WTC11 (cell line): ENCODE measurements around the gene VNN1. TPM values are rescaled to one million over a fixed set of nuclear protein-coding genes. Genes with fewer than 3 reads are reported as not detected.

Experiments used
- ATAC-seq: fragments of 200-7000 bp; cut with Tn5 transposase; 2 replicates; pipeline ENCODE4 v1.10.0; 2021; ENCODE audit warnings: mild to moderate bottlenecking, moderate library complexity
- CTCF ChIA-PET: fragments of 300-600 bp; sonication (Branson Sonifier 250); formaldehyde crosslinking; loops from one replicate; lab custom pipeline; 2021; ENCODE audit warnings: antibody characterized with exemption; lab: Charles Lee
- POLR2A ChIA-PET: fragments of 350-600 bp; sonication (Branson Sonifier 250); formaldehyde crosslinking; loops from one replicate; lab custom pipeline; 2021; ENCODE audit warnings: antibody characterized with exemption; lab: Charles Lee
- DNase-seq: peaks from one replicate; pipeline ENCODE4 v3.0.0; 2021; ENCODE audit warnings: low spot score
- H3K27ac Mint-ChIP-seq: 2 replicates; pipeline ENCODE4 v1.8.0; 2021; ENCODE audit warnings: mixed read lengths
- H3K27me3 Mint-ChIP-seq: 2 replicates; pipeline ENCODE4 v1.8.0; 2021; ENCODE audit warnings: low read depth, mild to moderate bottlenecking, moderate library complexity, mixed read lengths
- H3K36me3 Mint-ChIP-seq: 2 replicates; pipeline ENCODE4 v1.8.0; 2021; ENCODE audit warnings: mixed read lengths
- H3K4me1 Mint-ChIP-seq: 2 replicates; pipeline ENCODE4 v1.8.0; 2022; ENCODE audit warnings: mixed read lengths
- H3K4me3 Mint-ChIP-seq: 2 replicates; pipeline ENCODE4 v1.8.0; 2021; ENCODE audit warnings: mild to moderate bottlenecking, moderate library complexity, mixed read lengths
- H3K9me3 Mint-ChIP-seq: 2 replicates; pipeline ENCODE4 v1.8.0; 2021; ENCODE audit warnings: mixed read lengths
- ETV6 ChIP-seq: sonication (generic); formaldehyde crosslinking; IDR thresholded peaks from 2 replicates; pipeline ENCODE4 v1.8.1; 2022; ENCODE audit warnings: mild to moderate bottlenecking, missing genetic modification reagents
- GABPB1 ChIP-seq: sonication (generic); formaldehyde crosslinking; IDR thresholded peaks from 2 replicates; pipeline ENCODE4 v1.8.1; 2023; ENCODE audit warnings: mild to moderate bottlenecking, missing genetic modification reagents
- GRHL2 ChIP-seq: fragments of 250-450 bp; sonication (Bioruptor Pico); IDR thresholded peaks from 2 replicates; pipeline ENCODE4 v1.8.0; 2022; ENCODE audit warnings: mild to moderate bottlenecking, moderate library complexity; ENCODE audit not compliant: insufficient replicate concordance, severe bottlenecking
- HMGA2 ChIP-seq: fragments of 250-450 bp; sonication (Bioruptor Pico); IDR thresholded peaks from 2 replicates; pipeline ENCODE4 v1.4.0; 2021; ENCODE audit warnings: mild to moderate bottlenecking, moderate library complexity
- PRDM15 ChIP-seq: sonication (generic); formaldehyde crosslinking; IDR thresholded peaks from 2 replicates; pipeline ENCODE4 v1.8.0; 2022; ENCODE audit warnings: missing genetic modification reagents
- SMAD3 ChIP-seq: sonication (generic); formaldehyde crosslinking; IDR thresholded peaks from 2 replicates; pipeline ENCODE4 v1.8.0; 2022; ENCODE audit warnings: missing genetic modification reagents, mild to moderate bottlenecking, borderline replicate concordance
- SMAD4 ChIP-seq: sonication (generic); formaldehyde crosslinking; IDR thresholded peaks from 2 replicates; pipeline ENCODE4 v1.8.0; 2022; ENCODE audit warnings: mild to moderate bottlenecking, missing genetic modification reagents
- TEAD1 ChIP-seq: sonication (generic); formaldehyde crosslinking; IDR thresholded peaks from 2 replicates; pipeline ENCODE4 v1.8.0; 2022; ENCODE audit warnings: mild to moderate bottlenecking, missing genetic modification reagents
- TP53 ChIP-seq: sonication (generic); formaldehyde crosslinking; IDR thresholded peaks from 2 replicates; pipeline ENCODE4 v1.8.1; 2023; ENCODE audit warnings: mild to moderate bottlenecking, missing genetic modification reagents
- ZNF219 ChIP-seq: sonication (generic); formaldehyde crosslinking; IDR thresholded peaks from 2 replicates; pipeline ENCODE4 v1.8.0; 2023; ENCODE audit warnings: missing genetic modification reagents, mild to moderate bottlenecking, borderline replicate concordance
- ZNF232 ChIP-seq: sonication (generic); formaldehyde crosslinking; IDR thresholded peaks from 2 replicates; pipeline ENCODE4 v1.8.0; 2022; ENCODE audit warnings: mild to moderate bottlenecking, missing genetic modification reagents
- ZNF263 ChIP-seq: sonication (generic); formaldehyde crosslinking; IDR thresholded peaks from 2 replicates; pipeline ENCODE4 v1.8.1; 2022; ENCODE audit warnings: low read depth, mild to moderate bottlenecking, moderate library complexity, missing genetic modification reagents
- ZNF396 ChIP-seq: fragments of 250-450 bp; sonication (Bioruptor Pico); IDR thresholded peaks from 2 replicates; pipeline ENCODE4 v1.8.0; 2021; ENCODE audit warnings: mild to moderate bottlenecking, moderate library complexity, borderline replicate concordance
- ZNF416 ChIP-seq: fragments of 250-450 bp; sonication (Bioruptor Pico); IDR thresholded peaks from 2 replicates; pipeline ENCODE4 v1.9.0; 2021; ENCODE audit warnings: mild to moderate bottlenecking, inconsistent platforms
- total RNA-seq: library from RNA; stranded (reverse); gene quantifications from 3 replicates; pipeline ENCODE4 v1.2.3, GENCODE V29; 2021
- TF ChIP-seq, protein P1 (sequence below): sonication (generic); formaldehyde crosslinking; IDR thresholded peaks from 2 replicates; pipeline ENCODE4 v1.8.1; 2022; ENCODE audit warnings: mild to moderate bottlenecking, moderate library complexity, missing genetic modification reagents
- TF ChIP-seq, protein P2 (sequence below): sonication (generic); formaldehyde crosslinking; IDR thresholded peaks from 2 replicates; pipeline ENCODE4 v1.8.1; 2023; ENCODE audit warnings: mild to moderate bottlenecking, missing genetic modification reagents, borderline replicate concordance

VNN1 gene
- total RNA-seq, 1 experiment from 2014 or later = 0.04 TPM

DNA sequence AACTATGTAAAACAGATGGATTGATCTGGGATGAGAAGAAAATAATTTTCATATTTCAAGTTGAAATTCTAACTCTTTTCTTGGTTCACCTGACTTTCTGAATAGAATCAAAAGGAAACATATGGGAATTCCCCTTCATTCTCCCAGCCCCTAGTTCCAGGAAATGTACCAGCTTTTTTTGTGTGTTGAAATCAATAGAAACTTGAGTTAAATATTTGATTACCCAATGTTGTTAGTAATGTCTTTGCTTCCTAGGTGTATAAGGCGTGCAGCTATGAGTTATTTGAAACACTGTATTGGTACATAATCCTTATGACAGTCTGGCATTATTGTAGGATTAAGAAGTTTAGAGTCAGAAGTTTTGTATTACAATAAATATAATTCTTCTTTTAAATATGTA lies 22.4 kb upstream of the VNN1 start:
- no peak for DNase-seq
- CTCF ChIA-PET = interaction anchor here (1.2 kb wide), 1 partner anchor 21 kb away, joined by 3 read pairs; no protein-coding TSS in a partner anchor
- peaks cover 7% of the 10 kb centered on the region; the same call in 1 of the 2 replicates for H3K9me3 Mint-ChIP-seq
- H3K4me3 Mint-ChIP-seq = no peak overlapping the region
- H3K27me3 Mint-ChIP-seq = no peaks in the 10 kb centered on the region; the same call in 1 of the 2 replicates
- no peaks in the 10 kb centered on the region for H3K4me1 Mint-ChIP-seq
- H3K36me3 Mint-ChIP-seq = no peaks in the 10 kb centered on the region
- TF ChIP-seq HMGA2 (CRISPR knock-in tag) (no peak), SMAD4 (no peak), ZNF416 (CRISPR knock-in tag) (no peak), GABPB1 (CRISPR knock-in tag) (0 out of 2 replicates have a peak, but pooled peaks have one; percentile 13), ZNF219 (CRISPR knock-in tag) (no peak), ETV6 (no peak)
- TF ChIP-seq, protein P1, sequence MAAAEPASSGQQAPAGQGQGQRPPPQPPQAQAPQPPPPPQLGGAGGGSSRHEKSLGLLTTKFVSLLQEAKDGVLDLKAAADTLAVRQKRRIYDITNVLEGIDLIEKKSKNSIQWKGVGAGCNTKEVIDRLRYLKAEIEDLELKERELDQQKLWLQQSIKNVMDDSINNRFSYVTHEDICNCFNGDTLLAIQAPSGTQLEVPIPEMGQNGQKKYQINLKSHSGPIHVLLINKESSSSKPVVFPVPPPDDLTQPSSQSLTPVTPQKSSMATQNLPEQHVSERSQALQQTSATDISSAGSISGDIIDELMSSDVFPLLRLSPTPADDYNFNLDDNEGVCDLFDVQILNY (CRISPR knock-in tag) = no peak
- TF ChIP-seq, protein P2, sequence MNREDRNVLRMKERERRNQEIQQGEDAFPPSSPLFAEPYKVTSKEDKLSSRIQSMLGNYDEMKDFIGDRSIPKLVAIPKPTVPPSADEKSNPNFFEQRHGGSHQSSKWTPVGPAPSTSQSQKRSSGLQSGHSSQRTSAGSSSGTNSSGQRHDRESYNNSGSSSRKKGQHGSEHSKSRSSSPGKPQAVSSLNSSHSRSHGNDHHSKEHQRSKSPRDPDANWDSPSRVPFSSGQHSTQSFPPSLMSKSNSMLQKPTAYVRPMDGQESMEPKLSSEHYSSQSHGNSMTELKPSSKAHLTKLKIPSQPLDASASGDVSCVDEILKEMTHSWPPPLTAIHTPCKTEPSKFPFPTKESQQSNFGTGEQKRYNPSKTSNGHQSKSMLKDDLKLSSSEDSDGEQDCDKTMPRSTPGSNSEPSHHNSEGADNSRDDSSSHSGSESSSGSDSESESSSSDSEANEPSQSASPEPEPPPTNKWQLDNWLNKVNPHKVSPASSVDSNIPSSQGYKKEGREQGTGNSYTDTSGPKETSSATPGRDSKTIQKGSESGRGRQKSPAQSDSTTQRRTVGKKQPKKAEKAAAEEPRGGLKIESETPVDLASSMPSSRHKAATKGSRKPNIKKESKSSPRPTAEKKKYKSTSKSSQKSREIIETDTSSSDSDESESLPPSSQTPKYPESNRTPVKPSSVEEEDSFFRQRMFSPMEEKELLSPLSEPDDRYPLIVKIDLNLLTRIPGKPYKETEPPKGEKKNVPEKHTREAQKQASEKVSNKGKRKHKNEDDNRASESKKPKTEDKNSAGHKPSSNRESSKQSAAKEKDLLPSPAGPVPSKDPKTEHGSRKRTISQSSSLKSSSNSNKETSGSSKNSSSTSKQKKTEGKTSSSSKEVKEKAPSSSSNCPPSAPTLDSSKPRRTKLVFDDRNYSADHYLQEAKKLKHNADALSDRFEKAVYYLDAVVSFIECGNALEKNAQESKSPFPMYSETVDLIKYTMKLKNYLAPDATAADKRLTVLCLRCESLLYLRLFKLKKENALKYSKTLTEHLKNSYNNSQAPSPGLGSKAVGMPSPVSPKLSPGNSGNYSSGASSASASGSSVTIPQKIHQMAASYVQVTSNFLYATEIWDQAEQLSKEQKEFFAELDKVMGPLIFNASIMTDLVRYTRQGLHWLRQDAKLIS (CRISPR knock-in tag) = no peak
- TF ChIP-seq, all 79 proteins: peak for 1
- no peak for ATAC-seq
- POLR2A ChIA-PET = no interaction called here
- no peak overlapping the region for H3K27ac Mint-ChIP-seq

GRCh38 chr6:132734694-132735236 lies 20.9 kb upstream of the VNN1 start:
- H3K36me3 Mint-ChIP-seq = no peaks in the 10 kb centered on the region
- no peaks in the 10 kb centered on the region for H3K4me1 Mint-ChIP-seq
- H3K27me3 Mint-ChIP-seq = no peaks in the 10 kb centered on the region; the same call in 1 of the 2 replicates
- peak; percentile 58 for ATAC-seq
- ChIA-PET CTCF (interaction anchor here (1.0 kb wide), 2 partner anchors 19 kb away, joined by 3 read pairs; no protein-coding TSS in a partner anchor), POLR2A (no interaction called here)
- H3K9me3 Mint-ChIP-seq = peaks cover 6% of the 10 kb centered on the region; the same call in 1 of the 2 replicates
- TF ChIP-seq SMAD3 (CRISPR knock-in tag) = no peak
- peak; percentile 95 for TF ChIP-seq GABPB1 (CRISPR knock-in tag)
- TF ChIP-seq, all 79 proteins: peak for 1
- DNase-seq = no peak
- Mint-ChIP-seq H3K4me3 (no peak overlapping the region), H3K27ac (no peak overlapping the region)

DNA sequence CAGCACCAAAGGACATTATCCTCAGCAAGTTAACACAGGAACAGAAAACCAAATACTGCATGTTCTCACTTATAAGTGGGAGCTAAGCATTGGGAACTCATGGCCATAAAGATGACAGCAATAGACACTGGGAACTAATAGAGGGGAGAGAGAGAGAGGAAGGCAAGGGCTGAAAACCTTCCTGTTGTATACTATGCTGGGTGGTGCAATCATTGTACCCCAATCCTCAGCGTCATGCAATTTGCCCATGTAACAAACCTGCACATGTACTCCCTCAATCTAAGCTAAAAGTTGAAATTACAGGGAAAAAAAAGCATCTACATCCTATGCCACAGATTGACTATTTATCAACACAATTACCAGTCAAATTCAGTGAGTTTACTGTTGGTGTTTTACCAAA lies 20.0 kb upstream of the VNN1 start:
- POLR2A ChIA-PET = no interaction called here
- H3K27ac Mint-ChIP-seq = no peak overlapping the region
- no peak overlapping the region for H3K4me3 Mint-ChIP-seq
- CTCF ChIA-PET = no interaction called here
- peaks cover 4% of the 10 kb centered on the region; the same call in 1 of the 2 replicates for H3K9me3 Mint-ChIP-seq
- no peak for TF ChIP-seq TP53 (CRISPR knock-in tag)
- H3K27me3 Mint-ChIP-seq = no peaks in the 10 kb centered on the region; the same call in 1 of the 2 replicates
- no peaks in the 10 kb centered on the region for H3K4me1 Mint-ChIP-seq
- H3K36me3 Mint-ChIP-seq = no peaks in the 10 kb centered on the region
- ATAC-seq (no peak), DNase-seq (no peak)

DNA sequence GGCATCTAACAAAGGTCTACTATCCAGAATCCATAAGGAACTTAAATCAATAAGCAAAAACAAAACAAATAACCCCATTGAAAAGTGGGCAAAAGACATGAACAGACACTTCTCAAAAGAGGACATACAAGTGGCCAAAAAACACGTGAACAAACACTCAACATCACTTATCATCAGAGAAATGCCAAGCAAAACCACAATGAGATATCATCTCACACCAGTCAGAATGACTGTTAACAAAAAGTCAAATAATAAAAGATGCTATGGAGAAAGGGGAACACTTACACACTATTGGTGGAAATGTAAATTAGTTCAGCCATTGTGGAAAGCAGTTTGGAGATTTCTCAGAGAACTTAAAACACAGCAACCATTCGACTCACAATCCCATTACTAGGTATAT lies 19.4 kb upstream of the VNN1 start:
- H3K4me3 Mint-ChIP-seq = no peak overlapping the region
- no peaks in the 10 kb centered on the region for H3K4me1 Mint-ChIP-seq
- H3K9me3 Mint-ChIP-seq = peaks cover 3% of the 10 kb centered on the region; the same call in 1 of the 2 replicates
- no peaks in the 10 kb centered on the region for H3K36me3 Mint-ChIP-seq
- H3K27ac Mint-ChIP-seq = no peak overlapping the region
- H3K27me3 Mint-ChIP-seq = no peaks in the 10 kb centered on the region; the same call in 1 of the 2 replicates
- POLR2A ChIA-PET = no interaction called here
- ATAC-seq = no peak
- no peak for TF ChIP-seq ZNF232 (CRISPR knock-in tag)
- no peak for TF ChIP-seq PRDM15 (CRISPR knock-in tag)
- no peak for TF ChIP-seq ZNF396
- no peak for TF ChIP-seq GRHL2 (CRISPR knock-in tag)
- TF ChIP-seq TEAD1 (CRISPR knock-in tag) = no peak
- TF ChIP-seq ZNF263 (CRISPR knock-in tag) = no peak
- CTCF ChIA-PET = no interaction called here
- no peak for DNase-seq
